Measurements from ENCODE around the gene AAK1. TPM values are rescaled to one million over a fixed set of nuclear protein-coding genes. Genes with fewer than 3 reads are reported as not detected.

The AAK1 gene
- polyA plus RNA-seq, 1 donor (not counting 4 experiments of a cell fraction or from before 2014, with no cell fraction given) = 12.3 TPM

GRCh38 chr2:69660637-69661036 lies 17.1 kb upstream of the AAK1 start:
- H3K4me3 ChIP-seq (ENCODE audit: control insufficient read depth in 2 of 3, extremely low read depth in 1 of 3, insufficient read depth in 2 of 3, low read depth in 1 of 3, low read length in 3 of 3) = no peak overlapping the region
- H3K36me3 ChIP-seq (ENCODE audit: control insufficient read depth in 2 of 2, extremely low read depth in 1 of 2, insufficient read depth in 2 of 2, low read length in 2 of 2) = no peaks in the 10 kb centered on the region
- no peak overlapping the region for H3K9ac ChIP-seq (ENCODE audit: control insufficient read depth, extremely low read depth, insufficient read depth, low read length)
- H3K9me1 ChIP-seq (ENCODE audit: control insufficient read depth, extremely low read depth, insufficient read depth, low read length) = no peaks in the 10 kb centered on the region
- H2AFZ ChIP-seq (ENCODE audit: control insufficient read depth, low read length) = no peak overlapping the region
- no peaks in the 10 kb centered on the region for H3K27me3 ChIP-seq (ENCODE audit: control insufficient read depth, extremely low read depth, insufficient read depth, low read length)
- no peak overlapping the region for H3K27ac ChIP-seq (ENCODE audit: control insufficient read depth, insufficient read depth, low read length)
- H3K4me2 ChIP-seq (ENCODE audit: control insufficient read depth, extremely low read depth, insufficient read depth, low read depth, low read length) = no peak overlapping the region
- no peaks in the 10 kb centered on the region for H3K4me1 ChIP-seq (ENCODE audit: control insufficient read depth, extremely low read depth, insufficient read depth, low read length)
- no peak for FAIRE-seq
- H3K79me2 ChIP-seq (ENCODE audit: control insufficient read depth, insufficient read depth, low read length) = no peaks in the 10 kb centered on the region
- DNase-seq (ENCODE audit: low read depth, low spot score) = no peak
- no peaks in the 10 kb centered on the region for H4K20me1 ChIP-seq (ENCODE audit: control insufficient read depth, extremely low read depth, insufficient read depth, low read length)
- no peak for TF ChIP-seq CTCF (optimal IDR thresholded peaks at IDR 0.05 in 1 of 3, IDR thresholded peaks at IDR 0.05 in 1 of 3, conservative IDR thresholded peaks at IDR 0.05 in 1 of 3; ENCODE audit: extremely low read depth in 1 of 3, insufficient read depth in 2 of 3, low read length in 3 of 3)
- no peak for TF ChIP-seq EZH2 (IDR thresholded peaks at IDR 0.05; ENCODE audit: low read length)
- dilution Hi-C loops (cut with MboI; ENCODE audit: extremely low pct_ligation_motif_present, low sequenced_read_pairs) = no loop called here
- H3K9me3 ChIP-seq (ENCODE audit: control insufficient read depth, low read depth, low read length) = no peaks in the 10 kb centered on the region

- TF ChIP-seq CTCF (optimal IDR thresholded peaks at IDR 0.05 in 1 of 3, IDR thresholded peaks at IDR 0.05 in 1 of 3, conservative IDR thresholded peaks at IDR 0.05 in 1 of 3; ENCODE audit: extremely low read depth in 1 of 3, insufficient read depth in 2 of 3, low read length in 3 of 3) (no peak), EZH2 (IDR thresholded peaks at IDR 0.05; ENCODE audit: low read length) (no peak)
- Histone ChIP-seq H4K20me1 (ENCODE audit: control insufficient read depth, extremely low read depth, insufficient read depth, low read length) (no peaks in the 10 kb centered on the region), H3K4me1 (ENCODE audit: control insufficient read depth, extremely low read depth, insufficient read depth, low read length) (no peaks in the 10 kb centered on the region), H3K9ac (ENCODE audit: control insufficient read depth, extremely low read depth, insufficient read depth, low read length) (no peak overlapping the region), H3K4me3 (ENCODE audit: control insufficient read depth in 2 of 3, extremely low read depth in 1 of 3, insufficient read depth in 2 of 3, low read depth in 1 of 3, low read length in 3 of 3) (no peak overlapping the region), H2AFZ (ENCODE audit: control insufficient read depth, low read length) (no peak overlapping the region), H3K9me3 (ENCODE audit: control insufficient read depth, low read depth, low read length) (no peaks in the 10 kb centered on the region), H3K27me3 (ENCODE audit: control insufficient read depth, extremely low read depth, insufficient read depth, low read length) (no peaks in the 10 kb centered on the region), H3K27ac (ENCODE audit: control insufficient read depth, insufficient read depth, low read length) (no peak overlapping the region), H3K79me2 (ENCODE audit: control insufficient read depth, insufficient read depth, low read length) (no peaks in the 10 kb centered on the region), H3K36me3 (ENCODE audit: control insufficient read depth in 2 of 2, extremely low read depth in 1 of 2, insufficient read depth in 2 of 2, low read length in 2 of 2) (no peaks in the 10 kb centered on the region), H3K4me2 (ENCODE audit: control insufficient read depth, extremely low read depth, insufficient read depth, low read depth, low read length) (no peak overlapping the region), H3K9me1 (ENCODE audit: control insufficient read depth, extremely low read depth, insufficient read depth, low read length) (no peaks in the 10 kb centered on the region)
- no peak for FAIRE-seq
- dilution Hi-C loops (cut with MboI; ENCODE audit: extremely low pct_ligation_motif_present, low sequenced_read_pairs) = no loop called here
- no peak for DNase-seq (ENCODE audit: low read depth, low spot score)
These were observed 16.5 kb upstream of the AAK1 start for GRCh38 chr2:69659941-69660483.

Measured in keratinocyte (primary cell).